Activated naive CD8-positive, alpha-beta T cell treated with anti-CD3 and anti-CD28 coated beads, Interleukin-2, amount 50 U/mL, for 16 hours (primary cell): ENCODE results near the gene RTP5.

Experiments used
- DNase-seq: peaks from one replicate; pipeline ENCODE4 v3.0.0-alpha.2; 2020; ENCODE audit warnings: low read depth, low spot score

The RTP5 gene

GRCh38 chr2:241857572-241858121 lies 11.9 kb upstream of the RTP5 start:
- no peak for DNase-seq

- peak; percentile 29 for DNase-seq
Observed at GRCh38 chr2:241858206-241859016, 11.1 kb upstream of the RTP5 start, which contains the start of gene PDCD1. Gene PDCD1, minus strand, starts transcription at chr2:241858894. Its CDS starts 56 bp downstream, at chr2:241858838.

GRCh38 chr2:241859017-241859435 lies 10.5 kb upstream of the RTP5 start:
- no peak for DNase-seq

GRCh38 chr2:241859436-241860183 lies 9.9 kb upstream of the RTP5 start:
- peak; percentile 49 for DNase-seq

- DNase-seq, result no peak
Observed at GRCh38 chr2:241860184-241861078, 9.1 kb upstream of the RTP5 start.

GRCh38 chr2:241861264-241861663 lies 8.3 kb upstream of the RTP5 start:
- no peak for DNase-seq

GRCh38 chr2:241862093-241862492 lies 7.4 kb upstream of the RTP5 start:
- no peak for DNase-seq

GRCh38 chr2:241862775-241863535 lies 6.6 kb upstream of the RTP5 start:
- no peak for DNase-seq

GRCh38 chr2:241863536-241863954 lies 6.0 kb upstream of the RTP5 start:
- no peak for DNase-seq

- DNase-seq, result no peak
Observed at GRCh38 chr2:241864168-241864849, 5.2 kb upstream of the RTP5 start.

GRCh38 chr2:241864850-241865213 lies 4.7 kb upstream of the RTP5 start:
- no peak for DNase-seq

GRCh38 chr2:241865416-241865956 lies 4.0 kb upstream of the RTP5 start:
- DNase-seq, result no peak

- no peak for DNase-seq
Observed at GRCh38 chr2:241865957-241866789, 3.4 kb upstream of the RTP5 start.

- DNase-seq, result no peak
Observed at GRCh38 chr2:241866790-241867645, 2.5 kb upstream of the RTP5 start.

- DNase-seq, result no peak
Observed at GRCh38 chr2:241867776-241868420, 1.6 kb upstream of the RTP5 start.

GRCh38 chr2:241868661-241869081 lies 858 bp upstream of the RTP5 start:
- no peak for DNase-seq

- DNase-seq, result no peak
Observed at GRCh38 chr2:241870081-241870541, 582 bp downstream of the RTP5 start.
